GM18909 (cell line): ENCODE data around the gene GPR15LG.
"Not testable (repeated sequence)": the region's sequence is repeated elsewhere in the genome, so short reads cannot be mapped to it uniquely, and the experiment has no call there.

Experiments
- ATAC-seq: cut with Tn5 transposase; IDR thresholded peaks from one replicate; pipeline ENCODE4 v1.9.1; 2021; ENCODE audit warnings: mild to moderate bottlenecking; ENCODE audit not compliant: unreplicated experiment, poor library complexity

The GPR15LG gene

DNA sequence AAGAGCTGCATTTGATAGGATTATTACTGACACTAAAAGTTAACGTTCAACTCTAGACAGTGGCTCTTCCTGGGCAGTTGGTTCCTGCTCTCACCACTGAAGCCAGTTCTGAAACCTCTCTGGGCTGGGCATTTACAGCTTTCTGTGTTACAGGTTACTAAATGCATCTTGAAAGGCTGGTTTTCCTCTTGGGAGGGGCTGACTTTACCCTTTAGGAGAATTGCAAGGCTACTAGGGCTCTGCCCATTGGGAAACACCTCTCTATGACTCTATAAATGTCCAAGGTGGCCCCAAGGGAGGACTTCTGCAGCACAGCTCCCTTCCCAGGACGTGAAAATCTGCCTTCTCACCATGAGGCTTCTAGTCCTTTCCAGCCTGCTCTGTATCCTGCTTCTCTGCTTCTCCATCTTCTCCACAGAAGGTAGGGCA lies at the start of gene GPR15LG:
TSS of gene GPR15LG (plus strand) at position 301 of the 429 bp plus-strand sequence. CDS start at position 352, 51 bp downstream.
- peak; percentile 46 for ATAC-seq

DNA sequence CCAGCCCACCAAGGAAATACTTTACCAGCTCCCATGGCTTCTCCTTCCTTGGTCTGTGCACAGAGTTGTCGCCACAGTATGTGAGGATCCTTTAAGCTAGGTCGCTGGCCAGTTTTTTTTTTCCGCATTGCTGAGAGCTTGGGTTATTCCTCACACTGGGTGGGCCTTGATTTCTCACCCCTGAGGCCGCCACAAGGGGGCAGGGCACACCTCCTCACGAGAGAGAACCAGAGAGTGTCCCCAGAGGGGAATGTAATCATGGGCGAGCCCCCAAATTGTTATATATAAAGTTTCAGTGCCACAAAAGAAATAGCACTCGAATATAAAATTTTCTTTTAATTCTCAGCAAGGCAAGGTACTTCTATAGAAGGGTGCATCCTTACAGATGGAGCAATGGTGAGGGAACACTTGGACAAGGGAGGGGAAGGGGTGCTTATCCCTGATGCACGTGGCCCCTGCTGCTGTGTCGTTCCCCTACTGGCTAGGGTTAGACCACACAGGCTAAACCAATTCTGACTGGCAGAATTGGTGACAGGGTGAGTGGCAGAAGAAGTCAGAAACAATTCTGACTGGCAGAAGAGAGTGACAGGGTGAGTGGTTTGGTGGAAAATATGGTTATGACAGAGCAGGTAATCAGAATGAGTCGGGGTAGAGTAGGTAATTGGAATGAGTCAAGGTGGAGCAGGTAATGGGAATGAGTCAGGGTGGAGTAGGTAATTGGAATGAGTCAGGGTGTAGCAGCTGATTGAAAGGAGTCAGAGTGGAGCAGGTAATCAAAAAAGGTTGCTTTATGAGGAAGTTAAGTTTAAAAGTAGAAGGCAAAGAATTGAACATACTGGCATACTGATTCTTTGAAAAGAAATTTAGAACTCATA lies 47.5 kb upstream of the GPR15LG start:
- ATAC-seq = not testable (repeated sequence)

DNA sequence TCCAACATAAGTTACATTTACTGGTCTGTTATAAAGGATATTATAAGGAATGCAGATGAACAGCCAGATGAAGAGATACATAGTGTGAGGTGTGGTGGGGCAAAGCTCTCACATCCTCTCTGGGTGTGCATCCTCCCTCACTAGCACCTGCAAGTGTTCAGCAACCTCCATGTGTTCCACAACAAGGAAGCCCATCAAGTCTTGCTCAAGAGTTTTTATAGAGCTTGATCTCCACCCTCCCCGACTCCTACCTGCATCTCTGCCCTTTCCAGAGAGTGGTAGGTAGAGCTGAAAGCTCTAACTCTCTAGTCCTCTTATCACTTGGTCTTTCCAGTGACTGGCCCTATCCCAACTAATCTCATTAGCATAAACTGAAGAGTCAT lies 46.8 kb upstream of the GPR15LG start:
- no peak for ATAC-seq

DNA sequence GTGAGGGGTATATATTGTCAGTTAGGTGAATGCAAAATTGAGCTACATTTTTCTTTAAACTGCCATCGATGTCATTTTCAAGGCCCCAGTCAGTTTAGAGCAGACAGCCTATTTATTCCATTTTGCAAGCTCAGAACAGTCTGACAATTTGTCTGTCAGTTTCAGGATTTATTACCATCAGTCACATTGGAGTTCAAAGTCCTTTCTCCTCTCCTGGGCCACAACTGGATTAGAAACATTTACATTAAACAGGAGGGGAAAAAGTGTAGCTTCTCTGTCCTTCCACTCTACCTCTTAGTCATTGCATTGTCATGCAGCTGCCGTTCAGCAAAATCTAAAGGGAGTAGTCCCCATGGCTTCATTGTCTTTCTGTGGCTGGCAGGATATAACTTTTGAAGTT lies 37.8 kb upstream of the GPR15LG start:
- no peak for ATAC-seq

DNA sequence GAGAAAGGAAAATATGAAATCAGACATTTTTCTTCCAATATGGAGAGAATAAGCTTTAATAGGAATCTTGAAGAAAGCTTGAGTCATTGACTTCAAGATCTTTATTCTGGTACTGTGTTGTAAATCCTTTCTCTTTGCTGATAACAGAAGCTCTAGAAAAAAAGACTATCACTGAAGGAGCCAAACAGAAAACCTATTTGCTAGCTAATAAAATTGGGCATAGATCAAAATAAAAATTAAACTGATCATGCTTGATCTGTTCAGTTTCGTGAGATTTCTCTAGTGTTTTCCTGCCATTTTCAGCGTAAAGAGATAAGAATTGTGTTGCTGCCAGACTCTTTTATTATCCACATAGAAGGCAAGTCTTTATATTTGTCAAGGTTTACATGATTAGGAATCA lies 35.8 kb upstream of the GPR15LG start:
- ATAC-seq = no peak

DNA sequence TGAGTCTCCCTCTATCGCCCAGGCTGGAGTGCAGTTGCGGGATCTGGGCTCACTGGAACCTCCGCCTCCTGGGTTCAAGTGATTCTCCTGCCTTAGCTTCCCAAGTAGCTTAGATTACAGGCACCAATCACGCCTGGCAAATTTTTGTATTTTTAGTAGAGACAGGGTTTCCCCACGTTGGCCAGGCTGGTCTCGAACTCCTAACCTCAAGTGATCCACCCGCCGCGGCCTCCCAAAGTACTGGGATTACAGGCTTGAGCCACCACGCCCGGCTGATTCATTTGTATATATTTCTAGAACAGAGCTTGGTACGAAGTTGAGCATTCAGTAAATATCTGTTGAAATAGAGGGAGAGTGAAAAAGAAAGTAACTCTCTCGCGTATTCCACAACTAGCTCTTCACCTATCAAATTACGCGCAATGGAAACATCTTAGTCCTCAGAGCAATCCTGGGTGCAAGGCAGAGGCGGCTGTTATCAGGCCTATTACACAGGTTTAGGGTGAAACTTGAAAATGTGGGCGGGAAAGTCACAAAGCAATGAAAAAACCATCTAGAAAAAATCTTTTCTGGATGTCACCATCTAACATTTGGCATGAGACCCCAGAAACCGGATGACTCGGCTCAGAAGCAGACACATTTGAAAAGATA lies 35.0 kb upstream of the GPR15LG start:
- ATAC-seq = no peak

DNA sequence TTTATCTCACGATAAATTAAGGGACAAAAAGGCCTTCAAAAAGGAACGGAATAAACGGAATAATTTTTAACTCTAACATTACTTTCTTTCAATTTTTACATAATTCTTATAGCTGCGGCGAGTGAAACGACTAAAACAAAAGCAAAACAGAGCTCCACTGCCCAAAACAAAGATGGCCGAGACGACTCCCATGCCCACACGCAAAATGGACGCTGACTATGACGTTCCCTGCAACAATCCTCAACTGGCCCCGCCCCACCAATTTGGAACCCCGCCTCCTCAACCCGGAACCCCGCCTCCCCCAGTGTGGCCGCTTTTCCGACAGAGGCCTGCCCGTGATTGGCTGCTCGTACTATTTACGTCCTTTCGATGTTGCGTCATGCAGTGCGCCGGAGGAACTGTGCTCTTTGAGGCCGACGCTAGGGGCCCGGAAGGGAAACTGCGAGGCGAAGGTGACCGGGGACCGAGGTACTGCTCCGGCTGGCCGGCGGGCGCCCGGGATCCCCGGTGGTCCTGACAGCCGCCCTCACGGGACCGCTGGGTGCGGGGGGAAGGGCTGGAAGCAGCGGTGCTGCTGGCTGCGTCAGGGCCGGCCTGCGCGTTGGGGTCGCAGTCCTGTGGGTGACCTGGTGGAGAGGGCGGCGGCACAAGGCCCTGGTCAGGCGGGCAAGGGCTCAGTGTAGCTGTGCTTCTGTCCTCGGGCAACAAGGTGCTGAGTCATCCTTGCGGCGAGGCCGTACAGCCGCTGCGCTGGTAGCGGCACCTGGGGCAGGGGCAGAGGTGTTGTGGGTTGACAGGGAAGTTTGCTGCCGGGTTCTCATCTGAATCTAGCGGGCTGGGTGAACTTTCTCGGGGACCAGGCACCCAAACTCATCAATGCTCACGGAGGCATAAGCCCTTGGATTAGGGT lies 34.2 kb upstream of the GPR15LG start, which contains the start of gene GHITM:
TSS of gene GHITM (plus strand) at position 384 of the 910 bp plus-strand sequence. CDS start 1,992 bp downstream, outside the sequence.
- peak; percentile 99 for ATAC-seq

DNA sequence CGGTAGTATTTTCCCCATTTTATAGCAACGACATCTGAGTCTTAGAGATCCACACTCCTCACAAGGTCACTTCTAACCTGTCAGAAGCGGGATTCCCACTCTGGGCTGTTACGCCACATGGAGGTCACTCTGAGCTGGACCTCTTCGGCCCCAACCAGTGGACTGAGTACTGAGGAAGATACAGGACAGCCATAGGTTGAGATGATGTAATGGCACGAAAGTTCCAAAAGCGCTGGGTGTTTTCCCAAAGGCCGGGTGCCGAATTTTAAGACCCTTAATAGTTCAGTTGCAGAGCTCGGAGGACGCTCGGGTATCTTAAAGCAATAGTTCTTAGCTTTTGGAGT lies 33.6 kb upstream of the GPR15LG start:
- peak; percentile 4 for ATAC-seq

DNA sequence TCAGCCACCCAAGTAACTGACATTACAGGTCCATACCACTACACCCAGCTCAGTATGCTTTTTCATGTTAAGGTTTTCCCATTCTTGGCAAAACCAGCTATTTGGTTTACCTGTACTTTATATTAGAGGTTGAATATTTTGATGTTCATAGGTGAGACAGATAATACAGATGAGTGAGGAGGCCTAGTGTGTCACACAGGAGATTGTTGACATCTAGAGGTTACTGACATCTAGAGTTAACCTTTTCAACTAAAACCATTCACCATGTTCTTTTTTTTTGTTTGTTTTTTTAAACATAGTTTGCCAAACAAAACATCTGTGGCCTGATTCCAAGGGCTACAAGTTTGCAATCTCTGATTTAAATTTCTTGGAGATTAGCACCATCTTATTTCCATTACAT lies 26.3 kb upstream of the GPR15LG start:
- ATAC-seq = no peak

DNA sequence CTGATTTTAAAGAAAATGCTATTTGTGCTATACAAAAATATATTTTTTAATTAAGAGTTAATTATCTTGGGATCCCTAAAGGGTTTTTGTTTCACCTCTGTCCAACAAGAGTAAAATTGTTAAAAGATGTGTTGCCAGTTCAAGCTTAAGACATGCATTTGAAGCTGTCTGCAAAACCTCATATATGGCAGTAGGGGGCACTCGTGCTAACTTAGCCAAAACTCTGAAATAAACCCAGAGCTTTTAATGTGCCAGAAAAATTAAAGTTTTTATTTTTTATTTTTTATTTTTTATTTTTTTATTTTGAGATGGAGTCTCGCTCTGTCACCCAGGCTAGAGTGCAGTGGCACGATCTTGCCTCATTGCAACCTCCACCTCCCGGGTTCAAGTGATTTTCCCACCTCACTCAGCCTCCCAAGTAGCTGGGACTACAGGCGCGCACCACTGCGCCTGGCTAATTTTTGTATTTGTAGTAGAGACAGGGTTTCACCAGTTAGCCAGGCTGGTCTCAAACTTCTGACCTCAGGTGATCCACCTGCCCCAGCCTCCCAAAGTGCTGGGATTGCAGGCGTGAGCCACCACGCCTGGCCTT lies 25.5 kb upstream of the GPR15LG start:
- ATAC-seq = peak; percentile 62

DNA sequence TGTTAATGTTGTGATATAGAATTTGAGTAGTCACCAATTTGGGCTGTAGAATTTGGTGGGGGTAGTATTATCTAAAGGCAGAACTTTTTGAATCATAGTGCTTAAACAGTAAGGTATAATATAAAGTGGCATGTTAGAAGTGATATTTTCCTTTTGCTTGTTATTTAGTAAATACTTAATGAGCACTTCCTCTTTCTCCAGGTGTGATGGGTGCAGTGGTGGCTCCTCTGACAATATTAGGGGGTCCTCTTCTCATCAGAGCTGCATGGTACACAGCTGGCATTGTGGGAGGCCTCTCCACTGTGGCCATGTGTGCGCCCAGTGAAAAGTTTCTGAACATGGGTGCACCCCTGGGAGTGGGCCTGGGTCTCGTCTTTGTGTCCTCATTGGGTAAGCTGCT lies 23.7 kb upstream of the GPR15LG start:
- no peak for ATAC-seq

DNA sequence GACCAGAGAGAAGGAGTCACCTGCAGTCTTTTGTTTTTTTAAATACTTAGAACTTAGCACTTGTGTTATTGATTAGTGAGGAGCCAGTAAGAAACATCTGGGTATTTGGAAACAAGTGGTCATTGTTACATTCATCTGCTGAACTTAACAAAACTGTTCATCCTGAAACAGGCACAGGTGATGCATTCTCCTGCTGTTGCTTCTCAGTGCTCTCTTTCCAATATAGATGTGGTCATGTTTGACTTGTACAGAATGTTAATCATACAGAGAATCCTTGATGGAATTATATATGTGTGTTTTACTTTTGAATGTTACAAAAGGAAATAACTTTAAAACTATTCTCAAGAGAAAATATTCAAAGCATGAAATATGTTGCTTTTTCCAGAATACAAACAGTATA lies 20.8 kb upstream of the GPR15LG start:
- ATAC-seq = no peak

DNA sequence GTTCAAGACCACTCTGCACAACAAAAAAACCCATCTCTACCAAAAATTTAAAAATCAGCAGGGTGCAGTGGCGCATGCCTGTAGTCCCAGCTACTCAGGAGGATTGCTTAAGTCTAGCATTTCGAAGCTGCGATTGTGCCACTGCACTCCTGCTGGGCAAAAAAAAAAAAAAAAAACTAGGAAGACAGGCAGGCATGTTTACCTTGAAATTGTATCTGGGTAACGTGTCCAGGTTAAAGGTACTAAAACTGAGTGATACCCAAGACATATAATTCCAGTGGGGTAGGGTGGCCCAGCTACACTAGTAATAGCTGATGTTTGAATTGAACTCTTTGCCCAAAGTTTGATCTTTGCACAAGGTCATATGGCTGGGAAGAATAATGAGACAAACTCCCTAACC lies 18.1 kb upstream of the GPR15LG start:
- no peak for ATAC-seq

DNA sequence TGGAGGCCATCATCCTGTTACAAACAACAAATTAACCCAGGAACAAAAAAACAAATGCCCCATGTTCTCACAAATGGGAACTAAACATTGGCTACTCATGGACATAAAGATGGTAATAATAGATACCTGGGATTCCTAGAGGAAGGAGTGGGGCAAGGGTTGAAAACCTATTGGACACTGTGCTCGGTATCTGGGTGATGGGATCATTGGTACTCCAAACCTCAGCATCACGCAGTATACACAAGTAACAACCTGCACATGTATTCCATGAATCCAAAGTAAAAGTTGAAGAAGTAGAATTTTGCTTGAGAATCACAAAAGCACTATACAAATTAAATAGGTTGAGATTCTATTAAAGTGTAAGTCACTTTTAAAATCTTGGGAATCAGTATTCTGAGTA lies 17.6 kb upstream of the GPR15LG start:
- ATAC-seq = no peak

DNA sequence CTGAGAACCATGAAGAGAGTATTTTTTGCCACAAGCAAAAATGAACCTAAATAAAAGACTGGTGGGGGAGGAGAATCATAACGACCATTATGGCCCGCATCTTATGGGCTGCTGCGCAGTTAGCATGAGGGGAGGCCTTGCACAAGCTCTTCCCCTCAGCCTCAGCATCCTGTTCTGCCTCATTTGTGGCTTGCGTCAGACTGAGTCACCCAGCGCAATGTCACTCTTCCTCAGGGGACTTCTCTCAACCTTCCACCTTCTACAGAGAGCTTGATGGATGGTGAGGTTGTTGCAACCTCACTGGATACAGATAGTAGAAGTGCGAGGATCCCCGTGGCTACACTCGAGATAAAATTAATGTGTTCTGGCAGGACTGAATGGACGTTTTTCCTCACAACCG lies 16.8 kb upstream of the GPR15LG start:
- ATAC-seq = no peak

DNA sequence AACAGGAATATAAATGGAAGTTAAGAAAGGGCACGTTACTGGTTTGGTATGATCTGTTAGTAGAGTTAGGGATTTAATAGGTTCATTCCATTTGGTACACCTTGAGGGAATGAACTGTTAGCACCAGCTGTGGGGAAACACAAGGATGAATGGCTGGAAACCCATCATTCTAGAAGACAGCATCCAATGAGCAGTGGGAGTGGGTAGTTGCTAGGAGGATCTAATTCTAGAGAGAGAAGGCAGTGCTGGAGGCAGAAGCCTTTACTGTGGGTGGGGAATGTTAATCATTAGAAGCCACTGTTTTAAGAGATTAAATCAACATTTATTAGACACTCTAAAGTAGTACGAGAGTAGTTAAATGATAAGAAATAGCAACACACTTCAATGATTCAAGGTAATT lies 15.5 kb upstream of the GPR15LG start:
- ATAC-seq = no peak

DNA sequence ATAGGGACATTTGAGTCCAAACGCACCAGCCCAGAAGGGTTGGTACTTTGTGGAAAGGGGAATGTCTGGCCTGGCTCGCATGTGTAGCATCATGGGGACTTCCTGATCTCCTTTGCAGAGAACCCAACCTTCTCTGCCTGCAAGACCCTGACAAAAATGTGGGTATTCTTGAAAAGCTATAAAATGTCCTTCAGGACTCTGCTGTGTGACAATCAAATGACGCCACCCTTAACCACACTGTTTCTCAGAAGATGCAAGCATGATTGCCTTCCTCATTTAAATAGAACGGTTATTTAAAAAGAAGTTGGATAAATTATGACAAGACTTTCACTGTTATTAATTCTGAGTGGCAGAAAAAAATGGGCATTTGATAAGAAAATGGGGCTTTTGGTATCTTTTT lies 15.1 kb upstream of the GPR15LG start:
- no peak for ATAC-seq

DNA sequence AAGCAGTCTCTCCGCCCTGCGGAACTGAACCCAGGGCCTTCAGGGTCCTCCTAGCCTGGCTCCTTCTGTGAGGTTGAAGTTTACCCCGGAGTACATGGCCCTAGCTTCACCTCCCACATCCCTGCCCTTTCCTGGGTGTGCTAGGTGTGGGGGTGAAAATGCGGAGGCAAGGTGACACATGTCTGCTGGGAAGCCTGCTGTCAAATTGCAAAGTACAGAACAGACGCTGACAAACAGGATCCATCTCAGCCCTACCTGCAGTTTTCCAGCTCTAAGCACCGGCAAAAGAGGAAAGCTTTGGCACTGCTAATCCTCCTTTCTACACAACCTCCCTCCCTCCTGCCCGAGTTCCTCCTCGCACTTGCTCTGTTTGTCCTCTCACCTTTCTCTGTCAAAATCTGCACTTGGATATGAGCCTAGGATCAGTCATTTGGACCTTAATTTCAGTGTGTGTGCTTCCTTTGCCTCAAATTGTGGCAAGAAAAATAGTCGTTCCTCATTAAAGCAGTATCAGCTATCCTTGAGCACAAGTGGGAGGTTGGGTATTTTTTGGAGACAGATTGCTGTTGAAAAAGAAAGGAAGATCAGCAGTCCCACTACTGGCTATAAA lies 14.4 kb upstream of the GPR15LG start:
- no peak for ATAC-seq

DNA sequence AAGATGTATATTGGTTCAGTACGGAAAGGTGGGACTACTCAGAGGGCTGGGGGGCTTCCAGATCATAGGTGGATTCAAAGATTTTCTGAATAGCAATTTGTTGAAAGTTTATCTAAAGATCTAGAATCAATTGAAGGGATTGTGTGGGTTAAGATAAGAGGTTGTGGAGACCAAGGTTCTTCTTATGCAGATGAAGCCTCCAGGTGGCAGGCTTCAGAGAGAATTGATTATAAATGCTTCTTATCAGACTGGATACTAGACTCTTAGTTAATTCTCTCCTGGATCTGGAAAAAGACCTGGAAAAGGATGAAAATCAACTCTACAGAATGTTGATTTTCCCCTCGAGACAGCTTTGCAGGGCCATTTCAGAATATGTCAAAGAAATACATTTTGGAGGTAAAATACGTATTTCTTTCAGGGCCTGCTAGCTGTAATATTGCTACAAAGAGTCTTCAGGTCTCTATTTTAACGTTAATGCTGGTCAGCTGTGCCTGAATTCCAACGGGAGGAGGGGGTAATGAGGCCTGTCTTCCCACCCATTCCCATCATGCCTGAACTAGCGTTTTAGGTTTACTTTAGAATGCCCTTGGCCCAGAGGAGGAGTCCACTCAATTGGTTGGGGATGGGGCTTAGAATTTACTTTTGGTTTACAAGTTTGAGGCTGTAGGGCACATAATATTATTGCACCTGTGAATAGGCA lies 12.8 kb upstream of the GPR15LG start:
- ATAC-seq = no peak
